Smooth muscle cell (in vitro differentiated cells): ENCODE data around the gene EPN1. TPM values are rescaled to one million over a fixed set of nuclear protein-coding genes. Genes with fewer than 3 reads are reported as not detected.

Experiments used
- DNase-seq: peaks from one replicate; lab custom pipeline; 2025; ENCODE audit not compliant: unreplicated experiment; lab: John Stamatoyannopoulos, UW
- H2AFZ ChIP-seq: fragments of 200-600 bp; sonication (generic); 2 replicates; pipeline ENCODE4 v1.6.0; 2016; ENCODE audit warnings: antibody characterized with exemption, low read depth, mild to moderate bottlenecking
- H3F3A ChIP-seq: fragments of 200-600 bp; sonication (generic); 2 replicates; pipeline ENCODE4 v1.6.0; 2017; ENCODE audit warnings: antibody characterized with exemption, low read depth
- H3K27ac ChIP-seq: fragments of 200-600 bp; sonication (generic); 2 replicates; pipeline ENCODE4 v1.5.1; 2016; ENCODE audit warnings: low read depth, mild to moderate bottlenecking
- H3K27me3 ChIP-seq: fragments of 200-600 bp; sonication (generic); 2 replicates; pipeline ENCODE4 v1.6.1; 2016; ENCODE audit warnings: low read depth, mild to moderate bottlenecking
- H3K36me3 ChIP-seq: fragments of 200-600 bp; sonication (generic); 2 replicates; pipeline ENCODE4 v1.5.1; 2016; ENCODE audit warnings: low read depth
- H3K4me1 ChIP-seq: fragments of 200-600 bp; sonication (generic); 2 replicates; pipeline ENCODE4 v1.5.1; 2016; ENCODE audit warnings: low read depth
- H3K4me2 ChIP-seq: fragments of 200-600 bp; sonication (generic); 2 replicates; pipeline ENCODE4 v1.6.0; 2016; ENCODE audit warnings: mild to moderate bottlenecking
- H3K4me3 ChIP-seq: fragments of 200-600 bp; sonication (generic); 2 replicates; pipeline ENCODE4 v1.5.1; 2016; ENCODE audit warnings: mild to moderate bottlenecking
- H3K79me2 ChIP-seq: fragments of 200-600 bp; sonication (generic); 2 replicates; pipeline ENCODE4 v1.6.0; 2016; ENCODE audit warnings: low read depth, mild to moderate bottlenecking
- H3K9ac ChIP-seq: fragments of 200-600 bp; sonication (generic); 2 replicates; pipeline ENCODE4 v1.6.0; 2016; ENCODE audit warnings: low read depth
- H3K9me3 ChIP-seq: fragments of 200-600 bp; sonication (generic); replicated peaks from 2 replicates; pipeline ENCODE4 v1.5.1; 2016; ENCODE audit warnings: low read depth
- H4K20me1 ChIP-seq: fragments of 200-600 bp; sonication (generic); 2 replicates; pipeline ENCODE4 v1.6.0; 2016; ENCODE audit warnings: low read depth
- CTCF ChIP-seq: fragments of 200-600 bp; sonication (generic); IDR thresholded peaks from 2 replicates; pipeline ENCODE4 v1.5.1; 2017; ENCODE audit warnings: borderline replicate concordance, mild to moderate bottlenecking, antibody characterized with exemption; ENCODE audit not compliant: insufficient read depth, poor library complexity, severe bottlenecking
- WGBS: methylation state at CpG from one replicate; pipeline ENCODE4 v1.1.7; 2016; ENCODE audit warnings: low lambda C conversion rate; 5-methylcytosine and 5-hydroxymethylcytosine counted together
- polyA plus RNA-seq: library from polyadenylated mRNA; unstranded; fragments of >200 nt; fragmentation: Nextera tagmentation; extraction: Ambion mirVana; gene quantifications from 2 replicates; pipeline ENCODE4 v1.2.1, GENCODE V29; 2016
- total RNA-seq: library from RNA; depleted of rRNA; stranded (reverse); fragments of >200 nt; gene quantifications from 2 replicates; pipeline ENCODE4 v1.2.3, GENCODE V29; 2014

EPN1 gene
- total and polyA plus RNA-seq, 2 experiments from 2014 or later, result 25.3 to 121 TPM

GRCh38 chr19:55687281-55688201 lies 12.5 kb downstream of the EPN1 start:
- Histone ChIP-seq H3K4me3 (no peak overlapping the region), H3K27me3 (no peaks in the 10 kb centered on the region), H3K9ac (no peak overlapping the region), H2AFZ (no peak overlapping the region), H3K36me3 (no peaks in the 10 kb centered on the region), H4K20me1 (peaks cover 86% of the 10 kb centered on the region), H3F3A (no peaks in the 10 kb centered on the region), H3K9me3 (no peaks in the 10 kb centered on the region), H3K79me2 (peaks cover 38% of the 10 kb centered on the region), H3K4me2 (no peak overlapping the region), H3K4me1 (no peaks in the 10 kb centered on the region), H3K27ac (no peak overlapping the region)
- TF ChIP-seq CTCF, result no peak
- DNase-seq, result no peak
- WGBS, result 98% methylated on average over 22 of the region's 22 CpGs

GRCh38 chr19:55688422-55689218 lies 13.6 kb downstream of the EPN1 start:
- H3K4me3 ChIP-seq, result no peak overlapping the region
- H3K27ac ChIP-seq, result no peak overlapping the region
- no peak for DNase-seq
- H3K27me3 ChIP-seq, result no peaks in the 10 kb centered on the region
- no peaks in the 10 kb centered on the region for H3K36me3 ChIP-seq
- peaks cover 76% of the 10 kb centered on the region for H4K20me1 ChIP-seq
- H3K4me1 ChIP-seq, result no peaks in the 10 kb centered on the region
- 91% methylated on average over 16 of the region's 27 CpGs for WGBS
- H3F3A ChIP-seq, result no peaks in the 10 kb centered on the region
- no peaks in the 10 kb centered on the region for H3K9me3 ChIP-seq
- H3K79me2 ChIP-seq, result peaks cover 27% of the 10 kb centered on the region
- TF ChIP-seq CTCF, result no peak
- H2AFZ ChIP-seq, result no peak overlapping the region
- H3K4me2 ChIP-seq, result no peak overlapping the region
- H3K9ac ChIP-seq, result no peak overlapping the region

GRCh38 chr19:55689411-55690108 lies 14.5 kb downstream of the EPN1 start:
- Histone ChIP-seq H3K27me3 (no peaks in the 10 kb centered on the region), H4K20me1 (peaks cover 66% of the 10 kb centered on the region), H3K9ac (no peak overlapping the region), H3K36me3 (no peaks in the 10 kb centered on the region), H3K79me2 (peaks cover 18% of the 10 kb centered on the region), H3F3A (no peaks in the 10 kb centered on the region), H3K9me3 (no peaks in the 10 kb centered on the region), H3K4me1 (no peaks in the 10 kb centered on the region), H3K4me3 (no peak overlapping the region), H3K4me2 (no peak overlapping the region), H2AFZ (no peak overlapping the region), H3K27ac (no peak overlapping the region)
- no peak for DNase-seq
- WGBS, result 98% methylated on average over 28 of the region's 35 CpGs
- TF ChIP-seq CTCF, result no peak
